Ammon's horn (tissue), 1 donor: Measurements from ENCODE around the gene FHL3.
"Not testable (repeated sequence)": the region's sequence is repeated elsewhere in the genome, so short reads cannot be mapped to it uniquely, and the experiment has no call there.

ENCODE experiments used
- DNase-seq: peaks from one replicate; pipeline ENCODE4 v3.0.0-alpha.2; 2016; ENCODE audit warnings: low spot score

Gene FHL3

GRCh38 chr1:38034871-38035270 is 29.6 kb upstream of the FHL3 start:
- DNase-seq, result no peak

- not testable (repeated sequence) for DNase-seq
Observed at GRCh38 chr1:38032992-38033391, 27.7 kb upstream of the FHL3 start.

- DNase-seq, result no peak
Observed at GRCh38 chr1:38031513-38031866, 26.2 kb upstream of the FHL3 start.

GRCh38 chr1:38030596-38031512 is 25.5 kb upstream of the FHL3 start:
- DNase-seq, result no peak

- no peak for DNase-seq
Observed at GRCh38 chr1:38029685-38030511, 24.6 kb upstream of the FHL3 start.

GRCh38 chr1:38029081-38029681 is 23.9 kb upstream of the FHL3 start:
- no peak for DNase-seq

GRCh38 chr1:38028671-38029070 is 23.4 kb upstream of the FHL3 start:
- no peak for DNase-seq

GRCh38 chr1:38028105-38028591 is 22.8 kb upstream of the FHL3 start:
- DNase-seq, result no peak

GRCh38 chr1:38027201-38028104 is 22.1 kb upstream of the FHL3 start:
- no peak for DNase-seq

GRCh38 chr1:38026592-38027200 is 21.4 kb upstream of the FHL3 start:
- peak; percentile 67 for DNase-seq

GRCh38 chr1:38025664-38026063 is 20.4 kb upstream of the FHL3 start:
- DNase-seq, result no peak

- no peak for DNase-seq
Observed at GRCh38 chr1:38025233-38025632, 19.9 kb upstream of the FHL3 start.

GRCh38 chr1:38022810-38023209 is 17.5 kb upstream of the FHL3 start:
- DNase-seq, result no peak

- no peak for DNase-seq
Observed at GRCh38 chr1:38021969-38022368, 16.7 kb upstream of the FHL3 start.

- no peak for DNase-seq
Observed at GRCh38 chr1:38020396-38020795, 15.1 kb upstream of the FHL3 start.

- no peak for DNase-seq
Observed at GRCh38 chr1:38018864-38019343, 13.6 kb upstream of the FHL3 start.

- DNase-seq, result peak; percentile 19
Observed at GRCh38 chr1:38015978-38016725, 10.8 kb upstream of the FHL3 start.

- DNase-seq, result no peak
Observed at GRCh38 chr1:38014724-38015424, 9.6 kb upstream of the FHL3 start.

- DNase-seq, result no peak
Observed at GRCh38 chr1:38014171-38014570, 8.9 kb upstream of the FHL3 start.

GRCh38 chr1:38013227-38013622 is 7.9 kb upstream of the FHL3 start:
- no peak for DNase-seq
